KOPT-K1 (cell line): Measurements from ENCODE around the gene PRSS36.
"Not testable (repeated sequence)": the region's sequence is repeated elsewhere in the genome, so short reads cannot be mapped to it uniquely, and the experiment has no call there.

Experiments used
- H3K27ac ChIP-seq: fragments of 200-600 bp; sonication (generic); 2 replicates; pipeline ENCODE4 v1.5.1; 2016; ENCODE audit warnings: antibody characterized with exemption, mild to moderate bottlenecking, low read depth, low read length; ENCODE audit not compliant: poor library complexity, severe bottlenecking
- H3K36me3 ChIP-seq: fragments of 200-600 bp; sonication (generic); 2 replicates; pipeline ENCODE4 v1.5.1; 2017; ENCODE audit warnings: antibody characterized with exemption, mild to moderate bottlenecking, low read length, moderate library complexity; ENCODE audit not compliant: insufficient read depth
- H3K9me3 ChIP-seq: fragments of 200-600 bp; sonication (generic); 2 replicates; pipeline ENCODE4 v1.5.1; 2017; ENCODE audit warnings: antibody characterized with exemption, low read length, mild to moderate bottlenecking; ENCODE audit not compliant: insufficient read depth, poor library complexity, severe bottlenecking

Gene PRSS36

GRCh38 chr16:31149894-31150890 lies at the start of gene PRSS36:
PRSS36 (minus strand) TSS chr16:31150066; CDS start chr16:31150035, 31 bp downstream.
- no peaks in the 10 kb centered on the region for H3K9me3 ChIP-seq
- H3K27ac ChIP-seq = no peak within 1 kb of the TSS
- no peaks in the 10 kb centered on the region for H3K36me3 ChIP-seq

DNA sequence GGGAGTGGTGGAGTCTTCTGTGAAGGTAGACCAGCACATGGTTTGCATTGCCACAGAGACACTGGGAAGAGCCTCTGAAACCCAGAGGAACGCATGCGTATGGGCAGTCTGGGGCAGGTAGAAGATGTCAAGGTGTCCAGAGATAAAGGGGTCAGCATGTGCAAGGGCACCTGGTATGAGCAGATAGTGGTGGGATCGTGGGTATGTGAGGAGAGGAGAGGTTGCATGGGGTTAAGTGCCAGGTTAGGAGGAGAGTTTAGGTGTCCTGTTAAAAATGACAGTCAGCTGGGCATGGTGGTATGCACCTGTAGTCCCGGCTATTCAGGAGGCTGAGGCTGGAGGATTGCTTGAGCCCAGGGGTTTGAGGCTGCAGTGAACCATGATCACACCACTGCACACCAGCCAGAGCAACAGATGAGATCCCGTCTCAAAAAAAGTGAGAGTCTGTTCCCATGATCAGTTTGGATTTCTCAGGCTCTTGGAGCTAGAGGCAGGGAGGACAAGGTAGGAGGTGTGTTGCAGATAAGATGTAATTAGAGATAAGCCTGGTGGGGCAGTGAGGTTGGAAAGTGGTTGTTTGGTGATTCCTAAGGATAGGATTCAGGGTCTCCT lies 49.7 kb upstream of the PRSS36 start:
- H3K36me3 ChIP-seq = peaks cover 58% of the 10 kb centered on the region
- H3K27ac ChIP-seq = no peak overlapping the region

GRCh38 chr16:31198207-31198882 lies 48.5 kb upstream of the PRSS36 start:
- H3K36me3 ChIP-seq = peaks cover 69% of the 10 kb centered on the region
- no peaks in the 10 kb centered on the region for H3K9me3 ChIP-seq
- no peak overlapping the region for H3K27ac ChIP-seq

More for the DNA sequence above, 49.7 kb upstream of the PRSS36 start:
- H3K9me3 ChIP-seq = no peaks in the 10 kb centered on the region

GRCh38 chr16:31196324-31197088 lies 46.6 kb upstream of the PRSS36 start:
- no peak overlapping the region for H3K27ac ChIP-seq
- peaks cover 88% of the 10 kb centered on the region for H3K36me3 ChIP-seq
- H3K9me3 ChIP-seq = no peaks in the 10 kb centered on the region

DNA sequence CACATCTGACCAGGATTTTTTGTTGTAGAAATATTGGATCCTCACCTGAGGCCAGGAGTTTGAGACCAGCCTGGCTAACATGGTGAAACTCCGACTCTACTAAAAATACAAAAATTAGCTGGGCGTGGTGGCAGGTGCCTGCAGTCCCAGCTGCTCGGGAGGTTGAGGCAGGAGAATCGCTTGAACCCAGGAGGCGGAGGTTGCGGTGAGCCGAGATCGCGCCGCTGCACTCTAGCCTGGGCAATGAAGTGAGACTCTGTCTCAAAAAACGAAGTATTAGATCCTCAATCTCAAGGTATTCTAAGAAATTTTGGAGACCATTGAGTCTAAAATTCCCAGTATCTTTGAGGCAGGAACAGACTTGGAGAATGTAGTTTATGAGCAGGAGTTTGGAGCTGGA lies 46.0 kb upstream of the PRSS36 start:
- not testable (repeated sequence) for H3K9me3 ChIP-seq, H3K27ac ChIP-seq
- peaks cover 94% of the 10 kb centered on the region for H3K36me3 ChIP-seq

GRCh38 chr16:31194898-31195297 lies 45.0 kb upstream of the PRSS36 start:
- H3K27ac ChIP-seq = no peak overlapping the region
- H3K9me3 ChIP-seq = no peaks in the 10 kb centered on the region
- H3K36me3 ChIP-seq = peaks cover 99% of the 10 kb centered on the region

- H3K36me3 ChIP-seq = peaks cover 99% of the 10 kb centered on the region
- H3K27ac ChIP-seq = no peak overlapping the region
Observed at GRCh38 chr16:31193874-31194273, 44.0 kb upstream of the PRSS36 start.

DNA sequence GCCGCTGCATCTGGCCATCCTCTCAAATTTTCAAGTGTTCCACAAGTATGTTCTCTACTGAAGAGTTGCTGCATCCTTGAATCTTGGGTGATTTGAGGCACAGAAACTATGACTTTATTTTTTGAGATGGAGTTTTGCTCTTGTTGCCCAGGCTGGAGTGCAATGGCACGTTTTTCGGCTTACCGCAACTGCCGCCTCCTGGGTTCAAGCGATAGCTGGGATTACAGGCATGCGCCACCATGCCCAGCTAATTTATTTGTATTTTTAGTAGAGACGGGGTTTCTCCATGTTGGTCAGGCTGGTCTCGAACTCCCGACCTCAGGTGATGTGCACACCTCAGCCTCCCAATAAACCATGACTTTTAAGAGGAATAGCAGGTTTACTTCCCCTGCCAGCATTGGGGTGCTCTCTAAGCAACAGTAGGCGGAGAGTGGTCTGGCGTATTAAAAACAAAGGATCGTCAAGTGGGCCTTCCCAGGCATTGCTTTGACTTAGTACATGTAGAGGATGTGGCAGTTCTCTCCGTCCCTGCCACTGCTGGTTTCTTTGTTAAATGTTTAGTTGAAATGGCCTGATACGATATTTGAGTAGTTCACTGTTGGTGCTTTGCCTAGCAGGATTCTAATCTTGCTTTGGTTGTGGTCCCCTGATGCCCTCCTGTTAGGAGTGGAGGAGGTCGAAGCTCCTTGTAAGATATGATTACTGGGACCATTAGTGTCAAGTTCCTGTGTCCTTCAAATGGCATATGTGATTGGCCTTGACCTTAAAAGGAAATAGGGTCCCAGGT lies 43.2 kb upstream of the PRSS36 start:
- H3K9me3 ChIP-seq = no peaks in the 10 kb centered on the region
- peaks cover 99% of the 10 kb centered on the region for H3K36me3 ChIP-seq
- H3K27ac ChIP-seq = no peak overlapping the region

More at GRCh38 chr16:31193874-31194273, 44.0 kb upstream of the PRSS36 start:
- no peaks in the 10 kb centered on the region for H3K9me3 ChIP-seq

- Histone ChIP-seq H3K27ac (no peak overlapping the region), H3K9me3 (no peaks in the 10 kb centered on the region), H3K36me3 (peaks cover 100% of the 10 kb centered on the region)
Observed at GRCh38 chr16:31191697-31192428, 42.0 kb upstream of the PRSS36 start.

- Histone ChIP-seq H3K27ac (no peak overlapping the region), H3K9me3 (no peaks in the 10 kb centered on the region), H3K36me3 (peaks cover 100% of the 10 kb centered on the region)
Observed at GRCh38 chr16:31190818-31191444, 41.1 kb upstream of the PRSS36 start.

DNA sequence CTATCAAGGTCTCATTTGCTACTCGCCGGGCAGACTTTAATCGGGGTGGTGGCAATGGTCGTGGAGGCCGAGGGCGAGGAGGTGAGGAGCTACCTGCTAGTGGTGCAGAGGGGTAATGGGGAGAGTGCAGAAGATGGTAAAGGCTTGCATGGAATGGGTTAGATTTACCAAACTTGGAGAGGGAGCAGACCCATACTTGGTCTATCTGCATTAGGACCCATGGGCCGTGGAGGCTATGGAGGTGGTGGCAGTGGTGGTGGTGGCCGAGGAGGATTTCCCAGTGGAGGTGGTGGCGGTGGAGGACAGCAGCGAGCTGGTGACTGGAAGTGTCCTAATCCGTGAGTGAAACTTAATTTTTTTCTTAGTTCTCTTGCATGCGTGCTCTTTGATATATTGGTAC lies 40.2 kb upstream of the PRSS36 start:
- Histone ChIP-seq H3K27ac (no peak overlapping the region), H3K9me3 (no peaks in the 10 kb centered on the region), H3K36me3 (peaks cover 100% of the 10 kb centered on the region)

DNA sequence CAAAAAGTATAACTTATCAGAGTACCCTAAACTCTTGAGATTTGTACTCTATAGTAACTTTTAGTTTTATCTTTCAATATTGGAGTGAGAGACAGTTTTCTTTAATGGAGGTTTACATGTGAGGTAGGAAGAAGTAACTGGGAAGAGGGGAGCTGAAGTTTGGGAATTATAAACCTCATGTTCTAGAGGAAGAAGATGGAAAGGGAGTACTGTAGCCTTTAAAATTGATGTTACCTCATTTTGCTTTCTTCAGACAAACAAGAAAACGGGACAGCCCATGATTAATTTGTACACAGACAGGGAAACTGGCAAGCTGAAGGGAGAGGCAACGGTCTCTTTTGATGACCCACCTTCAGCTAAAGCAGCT lies 39.5 kb upstream of the PRSS36 start:
- Histone ChIP-seq H3K36me3 (peaks cover 100% of the 10 kb centered on the region), H3K9me3 (no peaks in the 10 kb centered on the region), H3K27ac (no peak overlapping the region)
